ENCODE results near the gene OXSM. TPM values are rescaled to one million over a fixed set of nuclear protein-coding genes. Genes with fewer than 3 reads are reported as not detected.

The OXSM gene
- total RNA-seq, 4 donors from 2014 or later: 5.8 to 9.7 (median 7.3) TPM

GRCh38 chr3:25751048-25751447 is 38.8 kb upstream of the OXSM start:
- H3K36me3 ChIP-seq: peaks cover 30% of the 10 kb centered on the region
- H3K9me3 ChIP-seq: no peaks in the 10 kb centered on the region
- H3K4me3 ChIP-seq: no peak overlapping the region
- WGBS: 97% methylated on average over 3 of the region's 3 CpGs
- TF ChIP-seq POLR2AphosphoS5 (IDR thresholded peaks at IDR 0.05) (no peak), EP300 (IDR thresholded peaks at IDR 0.05) (no peak), CTCF (IDR thresholded peaks at IDR 0.05) (no peak), POLR2A (IDR thresholded peaks at IDR 0.05) (no peak)
- no peak for DNase-seq (ENCODE audit: low spot score in 2 of 2)
- no peaks in the 10 kb centered on the region for H3K4me1 ChIP-seq
- no peak overlapping the region for H3K27ac ChIP-seq
- H3K27me3 ChIP-seq: no peaks in the 10 kb centered on the region

GRCh38 chr3:25751725-25752124 is 38.2 kb upstream of the OXSM start:
- TF ChIP-seq POLR2A (IDR thresholded peaks at IDR 0.05): no peak
- TF ChIP-seq CTCF (IDR thresholded peaks at IDR 0.05): no peak
- TF ChIP-seq POLR2AphosphoS5 (IDR thresholded peaks at IDR 0.05): no peak
- no peak for TF ChIP-seq EP300 (IDR thresholded peaks at IDR 0.05)
- H3K9me3 ChIP-seq: no peaks in the 10 kb centered on the region
- no peak overlapping the region for H3K27ac ChIP-seq
- H3K4me1 ChIP-seq: no peaks in the 10 kb centered on the region
- no peak overlapping the region for H3K4me3 ChIP-seq
- no peaks in the 10 kb centered on the region for H3K27me3 ChIP-seq
- 65% methylated on average over 1 of the region's 1 CpG for WGBS
- peaks cover 30% of the 10 kb centered on the region for H3K36me3 ChIP-seq
- no peak for DNase-seq (ENCODE audit: low spot score in 2 of 2)

DNA sequence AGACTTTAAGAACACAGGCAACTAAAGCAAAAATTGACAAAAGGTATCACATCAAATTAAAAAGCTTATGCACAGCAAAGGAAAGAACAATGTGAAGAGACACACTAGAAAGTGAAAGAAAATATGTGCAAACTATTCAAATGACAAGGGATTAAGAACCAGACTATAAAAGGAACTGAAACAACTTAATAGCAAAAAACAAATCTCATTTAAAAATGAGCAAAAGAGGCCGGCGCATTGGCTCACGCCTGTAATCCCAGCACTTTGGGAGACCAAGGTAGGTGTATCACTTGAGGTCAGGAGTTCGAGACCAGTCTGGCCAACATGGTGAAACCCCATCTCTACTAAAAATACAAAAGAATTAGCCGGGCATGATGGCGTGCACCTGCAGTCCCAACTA is 21.0 kb upstream of the OXSM start:
- H3K4me3 ChIP-seq: no peak overlapping the region
- H3K4me1 ChIP-seq: no peaks in the 10 kb centered on the region
- H3K9me3 ChIP-seq: no peaks in the 10 kb centered on the region
- no peak overlapping the region for H3K27ac ChIP-seq
- no peaks in the 10 kb centered on the region for H3K27me3 ChIP-seq
- no peak for TF ChIP-seq POLR2A (IDR thresholded peaks at IDR 0.05)
- TF ChIP-seq POLR2AphosphoS5 (IDR thresholded peaks at IDR 0.05): no peak
- no peak for TF ChIP-seq CTCF (IDR thresholded peaks at IDR 0.05)
- TF ChIP-seq EP300 (IDR thresholded peaks at IDR 0.05): no peak
- WGBS: 95% methylated on average over 6 of the region's 6 CpGs
- peaks cover 5% of the 10 kb centered on the region for H3K36me3 ChIP-seq
- DNase-seq (ENCODE audit: low spot score in 2 of 2): no peak

DNA sequence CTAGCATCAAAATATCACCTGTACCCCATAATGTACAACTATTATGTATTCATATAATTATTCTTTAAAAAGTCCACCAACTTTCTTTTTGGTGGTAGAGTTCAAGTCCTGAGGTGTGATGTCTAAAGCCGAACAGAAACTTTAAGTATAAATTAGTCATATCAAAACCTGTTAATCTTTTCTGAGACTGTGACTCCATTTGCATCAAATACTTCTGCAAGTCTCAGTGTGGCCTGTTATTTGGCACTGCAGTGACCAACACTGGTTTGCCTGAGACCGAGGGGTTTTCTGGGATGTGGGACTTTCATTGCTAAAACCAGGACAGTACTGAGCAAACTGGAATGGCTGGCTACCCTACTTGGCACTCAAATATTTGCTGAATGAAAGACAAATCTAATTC is 14.0 kb upstream of the OXSM start:
- Histone ChIP-seq H3K4me1 (no peaks in the 10 kb centered on the region), H3K27ac (no peak overlapping the region), H3K27me3 (no peaks in the 10 kb centered on the region), H3K9me3 (no peaks in the 10 kb centered on the region), H3K36me3 (peaks cover 44% of the 10 kb centered on the region), H3K4me3 (no peak overlapping the region)
- no peak for DNase-seq (ENCODE audit: low spot score in 2 of 2)
- TF ChIP-seq POLR2A (IDR thresholded peaks at IDR 0.05) (no peak), CTCF (IDR thresholded peaks at IDR 0.05) (no peak)
- WGBS: 98% methylated on average over 2 of the region's 2 CpGs

DNA sequence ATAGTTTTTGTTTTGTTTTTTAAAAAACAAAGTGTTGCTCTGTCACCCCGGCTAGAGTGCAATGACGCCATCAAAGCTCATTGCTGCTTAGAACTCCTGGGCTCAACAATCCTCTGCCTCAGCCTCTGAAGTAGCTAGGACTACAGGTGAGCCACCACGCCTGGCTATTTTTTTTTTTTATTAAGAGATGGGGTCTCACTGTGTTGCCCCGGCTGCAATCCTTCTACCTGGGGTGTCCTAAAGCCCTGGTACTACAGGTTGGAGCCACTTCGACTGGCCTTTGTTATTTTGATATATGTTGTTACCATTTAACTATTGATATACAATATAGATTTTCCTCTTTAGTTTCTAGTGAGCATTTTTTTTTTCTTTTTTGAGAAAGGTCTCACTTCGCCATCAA is 9.3 kb upstream of the OXSM start:
- Histone ChIP-seq H3K4me1 (peaks cover 22% of the 10 kb centered on the region), H3K36me3 (peaks cover 23% of the 10 kb centered on the region), H3K27me3 (no peaks in the 10 kb centered on the region), H3K27ac (no peak overlapping the region), H3K4me3 (no peak overlapping the region), H3K9me3 (no peaks in the 10 kb centered on the region)
- WGBS: 97% methylated on average over 6 of the region's 6 CpGs
- DNase-seq (ENCODE audit: low spot score in 2 of 2): no peak
- TF ChIP-seq CTCF (IDR thresholded peaks at IDR 0.05) (no peak), POLR2A (IDR thresholded peaks at IDR 0.05) (no peak), EP300 (IDR thresholded peaks at IDR 0.05) (no peak), POLR2AphosphoS5 (IDR thresholded peaks at IDR 0.05) (no peak)

Measured in suprapubic skin (tissue), 4 donors.